GM18951 (cell line): Measurements from ENCODE around the gene CRX.
"Not testable (repeated sequence)": the region's sequence is repeated elsewhere in the genome, so short reads cannot be mapped to it uniquely, and the experiment has no call there.

Experiments used
- POLR2A ChIP-seq: IDR thresholded peaks from 4 replicates; pipeline ENCODE4 v1.6.1; 2011; ENCODE audit warnings: mild to moderate bottlenecking; ENCODE audit not compliant: insufficient read length, insufficient read depth; ENCODE audit errors: extremely low read depth
- in situ Hi-C: fragments of 300-500 bp; cut with MboI; formaldehyde crosslinking; loops from one replicate; pipeline ENCODE4 v1.12.0; 2022; ENCODE audit warnings: low sequenced_read_pairs, mixed read lengths, inconsistent platforms; ENCODE audit not compliant: unreplicated experiment

The CRX gene

DNA sequence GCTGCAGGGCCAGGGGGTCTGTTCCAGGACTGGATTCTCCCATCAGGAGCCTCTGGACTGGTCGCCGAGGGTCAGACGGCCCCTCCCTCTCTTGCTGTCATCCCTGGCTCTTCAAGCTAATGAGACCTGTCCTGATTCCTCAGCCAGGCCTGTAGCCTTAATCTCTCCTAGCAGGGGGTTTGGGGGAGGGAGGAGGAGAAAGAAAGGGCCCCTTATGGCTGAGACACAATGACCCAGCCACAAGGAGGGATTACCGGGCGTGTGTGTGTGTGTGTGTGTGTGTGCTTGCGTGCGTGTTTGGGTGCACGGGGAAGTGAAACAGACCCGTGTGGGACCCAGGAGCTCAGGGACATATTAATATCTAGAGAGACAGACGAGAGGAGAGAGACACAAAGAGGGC is 1.9 kb upstream of the CRX start:
- no peak for TF ChIP-seq POLR2A
- in situ Hi-C loops, result no loop called here

GRCh38 chr19:47820410-47820809 is 1.3 kb upstream of the CRX start:
- TF ChIP-seq POLR2A, result no peak
- in situ Hi-C loops, result no loop called here

DNA sequence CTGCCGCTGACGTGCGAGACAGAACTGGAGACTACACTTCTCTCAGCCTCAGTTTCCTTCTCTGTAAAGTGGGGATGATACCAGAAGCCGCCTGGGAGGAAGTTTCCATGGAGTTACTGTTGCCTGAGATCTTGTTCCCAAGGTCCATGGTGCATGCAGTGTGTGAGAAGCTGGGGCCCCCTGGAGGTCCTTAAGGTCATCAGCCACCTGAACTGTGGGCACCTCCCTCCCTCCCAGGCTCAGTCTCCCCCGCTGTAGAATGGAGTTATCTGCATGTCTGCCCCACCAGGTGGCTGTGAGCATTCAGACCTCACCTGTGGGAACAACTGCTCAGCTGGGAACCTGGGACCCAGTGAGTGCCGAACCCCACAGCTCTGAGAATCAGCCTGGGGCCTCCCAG is 2.7 kb downstream of the CRX start:
- no peak for TF ChIP-seq POLR2A
- in situ Hi-C loops, result no loop called here

GRCh38 chr19:47826800-47827199 is 5.1 kb downstream of the CRX start:
- in situ Hi-C loops, result no loop called here
- TF ChIP-seq POLR2A, result no peak

GRCh38 chr19:47832723-47833122 is 11.0 kb downstream of the CRX start:
- no peak for TF ChIP-seq POLR2A
- in situ Hi-C loops, result no loop called here

DNA sequence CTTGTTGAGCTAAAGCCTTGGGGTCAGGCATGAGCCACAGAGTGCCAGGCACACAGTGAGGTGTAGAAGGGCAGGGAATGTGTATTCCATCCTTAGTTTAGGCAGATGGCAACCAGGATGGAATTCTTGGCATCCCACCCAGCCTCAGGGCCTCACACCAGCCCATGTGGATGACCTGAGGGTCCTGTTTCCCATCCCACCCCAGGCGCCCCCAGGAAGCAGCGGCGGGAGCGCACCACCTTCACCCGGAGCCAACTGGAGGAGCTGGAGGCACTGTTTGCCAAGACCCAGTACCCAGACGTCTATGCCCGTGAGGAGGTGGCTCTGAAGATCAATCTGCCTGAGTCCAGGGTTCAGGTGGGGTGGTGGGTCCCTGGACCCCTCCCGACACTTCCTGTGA is 14.3 kb downstream of the CRX start:
- in situ Hi-C loops, result no loop called here
- no peak for TF ChIP-seq POLR2A

DNA sequence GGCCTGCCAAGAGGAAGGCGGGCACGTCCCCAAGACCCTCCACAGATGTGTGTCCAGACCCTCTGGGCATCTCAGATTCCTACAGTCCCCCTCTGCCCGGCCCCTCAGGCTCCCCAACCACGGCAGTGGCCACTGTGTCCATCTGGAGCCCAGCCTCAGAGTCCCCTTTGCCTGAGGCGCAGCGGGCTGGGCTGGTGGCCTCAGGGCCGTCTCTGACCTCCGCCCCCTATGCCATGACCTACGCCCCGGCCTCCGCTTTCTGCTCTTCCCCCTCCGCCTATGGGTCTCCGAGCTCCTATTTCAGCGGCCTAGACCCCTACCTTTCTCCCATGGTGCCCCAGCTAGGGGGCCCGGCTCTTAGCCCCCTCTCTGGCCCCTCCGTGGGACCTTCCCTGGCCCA is 17.7 kb downstream of the CRX start:
- in situ Hi-C loops, result no loop called here

GRCh38 chr19:47839913-47840312 is 18.2 kb downstream of the CRX start:
- no peak for TF ChIP-seq POLR2A

More for the DNA sequence above, 17.7 kb downstream of the CRX start:
- TF ChIP-seq POLR2A, result no peak

DNA sequence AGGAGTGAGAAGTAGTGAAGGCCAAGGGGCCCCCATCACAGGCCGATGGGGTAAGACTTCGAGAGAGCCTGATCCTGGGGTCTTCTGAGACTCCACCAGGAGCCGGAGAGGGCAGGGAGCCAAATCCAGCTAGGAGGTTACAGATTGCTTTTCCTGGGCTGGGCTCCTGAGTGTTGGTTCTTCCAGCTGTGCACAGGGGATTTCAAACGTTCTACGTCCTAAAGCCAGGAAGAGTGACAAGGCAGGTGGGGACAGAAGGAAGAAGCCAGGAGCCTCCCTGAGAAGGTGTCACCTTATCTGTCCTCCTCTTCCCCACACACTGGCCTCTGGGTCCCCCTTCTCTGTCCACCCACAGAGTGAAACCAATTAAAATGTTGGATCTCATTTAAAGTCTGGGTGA is 21.2 kb downstream of the CRX start:
- TF ChIP-seq POLR2A, result no peak
- in situ Hi-C loops, result no loop called here

More at GRCh38 chr19:47839913-47840312, 18.2 kb downstream of the CRX start:
- in situ Hi-C loops, result no loop called here

DNA sequence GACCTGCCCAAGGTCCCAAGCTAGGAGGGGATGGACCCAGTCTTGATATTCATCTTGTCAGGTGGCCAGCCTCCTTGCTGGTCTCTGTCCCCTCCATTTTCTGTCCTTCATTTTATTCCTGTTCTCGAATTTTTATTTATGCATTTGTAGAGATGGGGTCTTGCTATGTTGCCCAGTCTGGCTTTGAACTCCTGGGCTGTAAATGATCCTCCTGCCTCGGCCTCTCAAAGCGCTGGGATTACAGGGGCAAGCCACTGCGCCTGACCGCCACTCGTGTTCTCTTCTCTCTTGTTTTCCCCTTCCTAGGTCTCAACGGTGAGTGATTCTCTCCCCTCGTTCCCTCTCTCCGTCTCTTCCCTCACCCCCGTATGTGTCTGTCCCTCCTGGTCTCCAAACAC is 26.7 kb downstream of the CRX start:
- in situ Hi-C loops, result no loop called here
- TF ChIP-seq POLR2A, result no peak

- in situ Hi-C loops, result no loop called here
- no peak for TF ChIP-seq POLR2A
Measured at GRCh38 chr19:47848823-47849473, 27.2 kb downstream of the CRX start.

GRCh38 chr19:47853003-47853402 is 31.3 kb downstream of the CRX start:
- TF ChIP-seq POLR2A, result no peak
- in situ Hi-C loops, result no loop called here

- TF ChIP-seq POLR2A, result no peak
- in situ Hi-C loops, result no loop called here
Measured at GRCh38 chr19:47854459-47854858, 32.7 kb downstream of the CRX start.

- in situ Hi-C loops, result not testable (repeated sequence)
Measured at GRCh38 chr19:47858231-47858630, 36.5 kb downstream of the CRX start.

GRCh38 chr19:47858646-47859285 is 37.0 kb downstream of the CRX start, which contains the start of gene TPRX2:
Gene TPRX2 (plus strand): TSS chr19:47859235. CDS start chr19:47859247, 12 bp downstream.
- in situ Hi-C loops, result not testable (repeated sequence)

DNA sequence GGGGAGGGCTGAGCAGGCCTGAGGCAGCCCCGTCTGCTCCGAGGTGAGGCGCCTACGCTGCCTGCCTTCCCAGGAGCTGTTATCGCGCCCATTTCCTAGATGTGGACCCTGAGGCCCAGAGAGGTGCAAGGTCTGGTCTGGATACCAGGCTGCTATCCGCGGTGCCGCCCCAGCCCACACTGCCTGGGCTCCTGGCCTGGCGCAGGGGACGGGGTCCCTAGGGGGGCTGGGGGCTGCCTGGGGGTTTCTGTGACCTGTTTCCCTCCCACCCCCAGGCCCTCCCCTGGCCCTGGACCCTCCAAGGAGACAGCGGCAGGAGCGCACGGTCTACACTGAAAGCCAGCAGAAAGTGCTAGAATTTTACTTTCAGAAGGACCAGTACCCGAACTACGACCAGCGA is 38.1 kb downstream of the CRX start:
- in situ Hi-C loops, result not testable (repeated sequence)
